ENCODE results near the gene TSPAN19. TPM values are rescaled to one million over a fixed set of nuclear protein-coding genes. Genes with fewer than 3 reads are reported as not detected.

TSPAN19 gene
- total RNA-seq, 4 donors from 2014 or later: 0.27 to 0.56 TPM; not detected in 2

- DNase-seq: no peak
- TF ChIP-seq POLR2A (IDR thresholded peaks at IDR 0.05) (no peak), CTCF (IDR thresholded peaks at IDR 0.05) (no peak)
- H3K9me3 ChIP-seq: no peaks in the 10 kb centered on the region
- WGBS, 2 donors: 78 to 100% methylated on average over 1 of the region's 1 CpG
- no peak overlapping the region for H3K4me3 ChIP-seq (replicated peaks in 1 of 3)
- H3K27ac ChIP-seq: no peak overlapping the region
- no peaks in the 10 kb centered on the region for H3K4me1 ChIP-seq
- intact Hi-C loops (cut with DNase I): no loop called here
- no peaks in the 10 kb centered on the region for H3K36me3 ChIP-seq
- no peaks in the 10 kb centered on the region for H3K27me3 ChIP-seq
Observed at GRCh38 chr12:84982888-84983287, 53.2 kb downstream of the TSPAN19 start.

GRCh38 chr12:84978921-84979320 lies 57.2 kb downstream of the TSPAN19 start:
- Histone ChIP-seq H3K27ac (no peak overlapping the region), H3K36me3 (no peaks in the 10 kb centered on the region), H3K4me1 (no peaks in the 10 kb centered on the region), H3K27me3 (no peaks in the 10 kb centered on the region), H3K4me3 (replicated peaks in 1 of 3) (no peak overlapping the region), H3K9me3 (no peaks in the 10 kb centered on the region)
- TF ChIP-seq POLR2A (IDR thresholded peaks at IDR 0.05): no peak
- no peak for TF ChIP-seq CTCF (IDR thresholded peaks at IDR 0.05)
- 61 to 69% methylated on average over 1 of the region's 1 CpG for WGBS, 2 donors
- intact Hi-C loops (cut with DNase I): no loop called here
- no peak for DNase-seq

GRCh38 chr12:84976133-84976532 lies 59.9 kb downstream of the TSPAN19 start:
- Histone ChIP-seq H3K9me3 (no peaks in the 10 kb centered on the region), H3K27ac (no peak overlapping the region), H3K27me3 (no peaks in the 10 kb centered on the region), H3K4me1 (no peaks in the 10 kb centered on the region), H3K4me3 (replicated peaks in 1 of 3) (no peak overlapping the region), H3K36me3 (no peaks in the 10 kb centered on the region)
- TF ChIP-seq POLR2A (IDR thresholded peaks at IDR 0.05) (no peak), CTCF (IDR thresholded peaks at IDR 0.05) (no peak)
- 74 to 100% methylated on average over 1 to 3 of the region's 3 CpGs for WGBS, 2 donors
- no peak for DNase-seq
- intact Hi-C loops (cut with DNase I): no loop called here

GRCh38 chr12:84974155-84974815 lies 61.8 kb downstream of the TSPAN19 start:
- Histone ChIP-seq H3K4me3 (replicated peaks in 1 of 3) (no peak overlapping the region), H3K27me3 (no peaks in the 10 kb centered on the region), H3K27ac (no peak overlapping the region), H3K9me3 (no peaks in the 10 kb centered on the region), H3K36me3 (no peaks in the 10 kb centered on the region), H3K4me1 (no peaks in the 10 kb centered on the region)
- TF ChIP-seq POLR2A (IDR thresholded peaks at IDR 0.05) (no peak), CTCF (IDR thresholded peaks at IDR 0.05) (no peak)
- intact Hi-C loops (cut with DNase I): no loop called here
- DNase-seq: no peak
- 72 to 81% methylated on average over 2 of the region's 2 CpGs for WGBS, 2 donors

GRCh38 chr12:84973026-84973425 lies 63.1 kb downstream of the TSPAN19 start:
- intact Hi-C loops (cut with DNase I): no loop called here

More at GRCh38 chr12:84973026-84973425, 63.1 kb downstream of the TSPAN19 start:
- TF ChIP-seq CTCF (IDR thresholded peaks at IDR 0.05) (no peak), POLR2A (IDR thresholded peaks at IDR 0.05) (no peak)
- no peaks in the 10 kb centered on the region for H3K9me3 ChIP-seq
- DNase-seq: no peak
- H3K36me3 ChIP-seq: no peaks in the 10 kb centered on the region
- no peaks in the 10 kb centered on the region for H3K4me1 ChIP-seq
- no peaks in the 10 kb centered on the region for H3K27me3 ChIP-seq
- H3K4me3 ChIP-seq (replicated peaks in 1 of 3): no peak overlapping the region
- H3K27ac ChIP-seq: no peak overlapping the region
